Activated naive CD8-positive, alpha-beta T cell treated with anti-CD3 and anti-CD28 coated beads, Interleukin-2, amount 50 U/mL, for 16 hours (primary cell): ENCODE results near the gene COL15A1.

Experiments
- DNase-seq: peaks from one replicate; pipeline ENCODE4 v3.0.0-alpha.2; 2020; ENCODE audit warnings: low read depth, low spot score

COL15A1 gene

GRCh38 chr9:98944734-98945074 is 997 bp downstream of the COL15A1 start:
- no peak for DNase-seq

DNA sequence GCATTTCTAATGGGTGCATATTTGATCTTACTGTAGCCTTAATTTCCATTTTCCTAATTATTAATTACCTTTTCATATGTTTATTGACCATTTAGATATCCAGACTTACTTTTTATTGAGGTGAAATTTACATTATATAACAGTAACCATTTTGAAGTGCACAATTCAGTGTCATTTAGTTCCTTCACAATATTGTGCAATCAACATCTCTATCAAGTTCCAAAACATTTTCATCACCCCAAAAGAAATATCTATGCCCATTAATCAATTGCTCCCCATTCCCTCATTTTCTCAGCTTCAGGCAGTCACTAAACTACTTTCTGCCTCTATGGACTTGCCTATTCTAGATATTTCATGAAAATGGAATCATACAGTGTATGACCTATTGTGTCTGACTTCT is 5.9 kb downstream of the COL15A1 start:
- no peak for DNase-seq

DNA sequence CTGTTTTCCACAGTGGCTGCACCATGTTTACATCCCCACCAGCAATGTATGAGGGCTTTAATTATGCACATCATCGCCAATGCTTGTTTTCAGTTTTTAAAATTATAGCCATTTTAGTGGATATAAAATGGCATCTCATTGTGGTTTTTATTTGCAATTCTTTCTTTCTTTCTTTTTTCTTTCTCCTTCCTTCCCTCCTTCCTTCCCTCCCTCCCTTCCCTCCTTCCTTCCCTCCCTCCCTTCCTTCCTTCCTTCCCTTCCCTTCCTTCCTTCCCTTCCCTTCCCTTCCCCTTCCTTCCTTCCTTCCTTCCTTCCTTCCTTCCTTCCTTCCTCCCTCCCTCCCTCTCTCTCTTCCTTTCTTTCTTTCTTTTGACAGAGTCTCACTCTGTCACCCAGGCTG is 6.6 kb downstream of the COL15A1 start:
- no peak for DNase-seq

DNA sequence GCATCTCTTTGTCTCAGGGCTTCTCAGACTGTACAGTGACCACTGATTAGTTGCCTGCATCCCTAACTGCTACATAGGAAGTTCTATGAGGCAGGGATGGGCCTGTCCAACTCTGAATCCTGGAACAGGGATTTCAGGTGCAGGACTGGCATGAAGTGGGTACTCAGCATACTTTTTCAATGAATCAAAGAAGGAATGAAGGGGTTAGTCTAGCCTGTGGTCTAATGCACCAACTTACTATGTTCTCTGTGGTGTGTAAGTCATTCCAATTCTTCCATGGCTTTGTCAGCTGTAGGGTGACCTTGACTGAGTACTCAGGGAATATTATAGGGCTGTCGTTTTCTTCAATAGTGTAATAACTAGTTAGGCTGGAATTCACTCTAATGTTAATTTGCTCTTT is 8.3 kb downstream of the COL15A1 start:
- no peak for DNase-seq

DNA sequence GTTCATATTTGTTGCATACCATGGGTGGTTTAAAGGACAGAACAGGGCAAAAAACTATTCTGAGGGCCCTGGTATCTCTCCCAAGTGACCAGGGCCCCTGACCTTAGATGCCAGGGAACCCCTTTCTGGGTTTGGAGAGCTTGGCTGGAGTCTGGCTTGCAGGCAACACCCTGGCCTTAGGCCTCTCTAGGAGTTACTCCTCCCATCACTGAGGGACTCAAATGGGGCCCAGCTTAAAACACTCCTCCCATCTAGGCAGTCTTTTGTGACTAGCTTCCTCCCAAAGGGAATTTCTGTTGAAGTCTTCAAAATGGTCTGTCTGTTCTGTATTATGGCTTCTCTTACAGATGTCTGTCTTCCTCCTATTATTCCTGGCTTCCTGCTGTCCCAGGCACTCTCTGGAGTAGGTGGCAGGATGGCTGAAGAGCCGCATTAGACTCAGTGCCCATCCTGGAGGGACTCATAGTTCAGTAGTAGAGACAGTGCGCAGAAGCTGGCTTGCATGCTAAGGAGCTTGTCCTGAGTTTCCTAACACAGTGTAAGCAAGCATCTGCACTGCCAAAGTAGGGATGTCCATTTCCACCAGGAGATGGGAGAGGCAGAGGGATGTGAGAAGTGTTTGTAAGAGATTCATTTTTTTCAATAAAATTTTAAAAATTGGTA is 10.0 kb downstream of the COL15A1 start:
- DNase-seq: no peak

DNA sequence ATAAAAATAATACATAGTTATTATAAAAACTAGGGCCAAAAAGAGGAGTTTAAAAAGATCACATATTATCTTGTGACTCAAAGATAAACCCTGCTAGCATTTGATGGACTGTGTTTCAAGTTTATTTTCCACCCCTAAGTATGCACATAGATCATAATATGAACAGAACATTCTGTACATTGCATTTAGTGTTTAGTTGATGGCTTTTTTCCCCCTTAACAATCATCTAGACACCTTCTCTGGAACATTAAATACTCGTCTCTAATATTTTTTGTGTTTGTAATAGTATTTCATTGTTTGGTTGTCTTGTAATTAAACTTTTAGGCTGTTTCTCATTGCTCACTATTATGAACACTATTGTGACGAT is 10.5 kb downstream of the COL15A1 start:
- no peak for DNase-seq

GRCh38 chr9:98955259-98955658 is 11.6 kb downstream of the COL15A1 start:
- no peak for DNase-seq

DNA sequence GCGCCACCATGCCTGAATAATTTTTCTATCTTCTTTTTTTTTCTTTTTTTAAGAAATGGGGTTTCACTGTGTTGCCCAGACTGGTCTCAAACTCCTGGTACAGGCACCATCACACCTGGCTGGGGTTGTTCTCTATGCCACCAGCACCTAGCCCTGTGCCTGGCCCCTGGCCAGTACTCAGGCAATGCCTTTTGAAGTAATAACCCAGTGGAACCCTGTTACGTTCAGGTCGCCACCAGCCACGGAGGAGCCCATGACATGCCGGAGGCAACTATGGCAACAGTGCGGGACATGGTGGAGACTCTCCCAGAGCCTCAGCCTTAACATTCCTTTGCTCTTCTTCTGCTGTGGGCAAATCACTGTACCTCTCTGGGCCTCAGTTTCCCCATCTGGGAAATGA is 14.1 kb downstream of the COL15A1 start:
- no peak for DNase-seq

- no peak for DNase-seq
Measured at GRCh38 chr9:98958271-98958984, 14.7 kb downstream of the COL15A1 start.

DNA sequence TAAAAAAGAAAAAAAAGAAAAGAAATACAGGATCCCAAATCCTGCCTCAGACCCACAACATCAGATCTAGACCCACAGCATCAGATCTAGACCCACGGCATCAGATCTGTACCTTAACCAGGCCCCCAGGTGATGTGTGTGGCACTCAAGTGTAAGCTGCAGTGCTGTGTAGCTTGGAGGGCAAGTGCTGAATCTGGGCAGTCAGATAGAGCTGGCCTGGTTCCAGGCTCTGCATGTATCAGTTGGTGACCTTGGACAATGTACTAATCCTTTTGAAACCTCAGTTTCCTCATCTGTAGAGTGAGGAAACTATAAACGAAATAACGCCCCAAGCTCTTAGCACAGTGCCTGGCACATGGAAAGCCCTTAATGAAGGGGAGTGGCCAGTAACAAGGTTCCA is 16.7 kb downstream of the COL15A1 start:
- no peak for DNase-seq

DNA sequence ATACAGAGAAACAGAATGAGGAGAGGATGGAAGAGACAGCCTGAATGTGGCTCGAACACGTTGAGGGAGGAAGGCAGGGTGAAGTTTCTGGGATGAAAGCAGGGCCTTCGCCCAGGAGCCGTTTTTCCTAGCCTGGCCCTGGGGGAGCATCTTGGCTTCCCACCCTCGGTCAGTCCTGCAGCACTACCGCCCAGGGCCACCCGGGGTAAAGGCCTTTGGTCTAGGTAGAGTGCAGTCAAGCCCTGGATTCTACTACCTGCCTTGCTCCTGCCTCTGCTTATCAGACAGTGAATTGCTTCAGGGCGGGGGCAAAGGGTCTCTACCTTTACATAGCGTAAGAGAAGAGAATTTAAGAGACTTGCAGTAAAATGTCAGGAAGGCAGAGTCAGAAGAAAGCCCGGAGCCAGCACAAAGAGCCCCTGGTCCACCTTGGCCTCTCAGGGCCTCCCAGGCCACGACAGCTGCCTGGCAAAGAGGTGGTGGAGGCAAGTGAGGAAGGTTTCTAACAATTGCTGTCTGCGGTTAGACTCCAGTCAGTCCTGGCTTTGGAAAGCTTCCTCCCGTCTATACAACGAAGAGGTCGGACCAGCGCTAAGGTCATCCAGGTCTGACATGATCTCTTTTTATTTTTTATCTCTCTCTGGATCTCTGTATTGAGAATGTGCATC is 17.9 kb downstream of the COL15A1 start:
- DNase-seq: no peak

DNA sequence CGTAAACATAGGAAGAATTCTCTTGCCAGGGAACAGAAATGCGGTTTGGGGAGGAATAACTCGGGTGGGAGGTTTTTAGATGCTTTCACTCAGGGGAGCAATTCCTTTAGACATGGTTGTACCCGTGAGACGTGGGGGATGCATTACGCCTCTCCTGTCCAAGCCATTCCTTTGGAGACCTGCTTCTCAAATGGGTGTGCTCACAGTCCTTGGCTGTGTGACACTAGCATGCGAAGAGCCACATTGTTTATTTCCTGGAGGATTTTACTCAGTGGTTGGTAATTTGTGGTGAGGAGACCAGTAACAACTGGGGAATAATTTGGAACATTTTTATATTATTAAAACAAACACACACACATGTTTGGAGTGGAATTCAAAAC is 18.5 kb downstream of the COL15A1 start:
- no peak for DNase-seq

- no peak for DNase-seq
Measured at GRCh38 chr9:98962861-98963260, 19.2 kb downstream of the COL15A1 start.

DNA sequence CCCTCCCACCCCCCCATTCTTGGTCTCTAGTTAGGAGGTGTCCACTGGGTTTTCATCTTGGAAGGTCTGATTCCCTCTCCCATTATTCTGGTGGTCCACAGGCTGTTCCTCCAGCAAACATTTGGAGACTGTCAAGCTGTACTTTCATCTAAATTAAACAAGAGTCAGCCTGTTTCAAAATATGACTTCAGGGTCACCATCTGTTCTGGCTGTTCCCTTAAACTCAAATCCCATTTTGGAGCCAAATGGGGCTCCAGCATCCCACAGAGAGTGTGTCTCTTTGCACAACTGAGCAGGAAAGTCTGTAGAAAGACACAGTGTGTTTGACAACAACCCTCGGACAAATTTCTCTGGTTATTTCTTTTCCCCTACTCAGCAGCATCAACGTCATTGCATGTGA is 20.5 kb downstream of the COL15A1 start:
- DNase-seq: no peak

DNA sequence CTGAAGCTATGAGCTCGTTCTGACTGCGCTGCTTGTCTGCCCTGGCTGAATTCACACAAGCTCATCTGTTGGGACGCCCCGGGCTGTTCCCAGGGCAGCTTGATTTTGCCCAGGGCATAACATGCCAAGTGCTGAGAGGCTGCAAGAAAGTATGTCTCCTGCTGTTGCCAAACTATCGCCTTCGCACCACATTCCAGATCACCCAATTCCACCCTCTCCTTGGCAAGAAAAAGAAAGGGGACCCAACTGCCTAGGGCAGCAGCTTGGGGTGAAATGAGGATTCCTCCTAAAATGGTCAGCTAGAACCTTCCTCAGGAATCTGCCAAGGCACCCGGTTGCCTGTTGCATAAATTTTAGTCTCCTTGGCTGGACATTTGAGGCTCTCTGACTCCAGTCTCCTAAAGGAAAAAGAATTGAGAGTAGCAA is 21.2 kb downstream of the COL15A1 start:
- no peak for DNase-seq

- DNase-seq: no peak
Measured at GRCh38 chr9:98966676-98967075, 23.0 kb downstream of the COL15A1 start.

- DNase-seq: no peak
Measured at GRCh38 chr9:98967257-98967656, 23.6 kb downstream of the COL15A1 start.

GRCh38 chr9:98967680-98968079 is 24.0 kb downstream of the COL15A1 start:
- no peak for DNase-seq

DNA sequence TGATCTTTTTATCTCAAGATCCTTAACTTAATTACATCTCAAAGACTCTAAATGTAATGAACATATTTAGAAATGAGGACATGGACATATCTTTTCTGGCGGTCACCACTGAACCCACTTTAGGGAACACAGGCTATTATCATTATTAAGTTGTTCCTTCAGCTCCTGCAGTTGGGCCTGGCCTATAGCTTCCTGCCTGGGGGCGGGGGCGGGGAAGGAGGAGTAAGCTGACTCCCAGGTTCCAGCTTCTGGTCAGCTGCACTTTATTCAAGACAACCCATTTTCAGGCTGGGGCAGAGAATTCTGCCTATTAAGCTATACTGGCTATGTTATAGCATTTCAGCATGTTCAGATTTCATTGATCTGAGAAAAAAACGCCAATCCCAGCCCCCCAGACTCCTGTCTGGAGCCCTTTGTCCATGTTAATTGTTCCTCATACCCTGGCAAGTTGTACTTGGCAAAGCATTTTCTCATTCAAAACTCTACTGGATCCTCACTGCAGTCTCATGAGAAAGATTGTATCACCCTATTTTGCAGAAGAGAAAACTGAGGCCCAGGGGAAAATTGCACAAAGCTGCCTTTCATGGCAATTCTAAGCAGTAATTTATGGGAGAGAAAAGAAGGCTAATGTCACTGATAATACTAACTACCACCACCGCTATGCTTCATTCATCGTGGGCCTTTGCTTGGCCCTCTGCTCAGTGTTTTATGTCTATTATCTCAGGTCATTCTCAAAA is 25.1 kb downstream of the COL15A1 start:
- DNase-seq: no peak

DNA sequence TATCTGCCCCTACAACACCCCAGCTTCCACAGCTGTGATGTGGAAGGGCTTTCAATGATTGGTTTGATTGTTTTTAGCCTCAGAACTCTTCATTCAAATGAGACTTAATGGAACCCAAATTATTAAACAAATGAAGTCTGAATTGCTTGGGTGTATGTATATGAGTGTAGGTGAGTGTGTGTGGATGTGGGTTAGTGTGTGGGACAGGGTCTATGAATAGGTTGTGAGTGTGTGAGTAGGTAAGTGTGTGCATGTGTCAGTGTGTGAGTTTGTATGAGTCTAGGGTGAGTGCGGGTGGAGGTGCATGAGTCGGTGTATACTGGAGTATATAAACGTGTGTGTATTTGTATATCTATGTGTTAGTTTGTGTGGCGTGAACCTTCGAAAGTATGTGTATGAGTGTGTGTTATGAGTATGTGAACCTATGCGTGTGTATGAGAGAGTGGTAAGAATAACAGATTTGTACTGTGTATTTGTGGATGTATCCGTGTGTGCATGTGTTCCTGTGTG is 26.9 kb downstream of the COL15A1 start:
- no peak for DNase-seq

- DNase-seq: no peak
Measured at GRCh38 chr9:98971168-98971914, 27.6 kb downstream of the COL15A1 start.

GRCh38 chr9:98971915-98972223 is 28.2 kb downstream of the COL15A1 start:
- DNase-seq: no peak
